NCI-H1092 (cell line): ENCODE measurements around the gene PRIMA1.

Experiments
- DNase-seq: peaks from one replicate; lab custom pipeline; 2025; lab: John Stamatoyannopoulos, UW

PRIMA1 gene

DNA sequence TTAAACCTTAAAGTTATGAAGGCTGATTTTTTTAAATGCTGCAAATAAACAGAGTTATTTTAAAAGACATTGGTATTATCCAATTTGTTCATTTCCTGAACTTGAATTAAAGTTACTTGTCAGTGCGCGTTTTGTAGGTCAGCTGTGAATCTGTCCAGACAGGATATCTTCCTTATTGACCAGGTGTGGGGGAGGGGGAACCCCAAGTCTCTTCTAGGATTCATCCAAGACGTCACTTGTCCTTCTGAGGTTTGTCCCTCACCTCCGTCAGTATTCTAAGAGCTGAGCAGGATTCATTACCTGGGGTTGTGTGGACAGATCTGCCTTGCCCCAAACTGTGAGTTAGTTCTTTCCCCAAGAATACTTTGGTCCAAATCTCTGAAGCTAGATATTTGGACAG is 8.8 kb upstream of the PRIMA1 start:
- no peak for DNase-seq

DNA sequence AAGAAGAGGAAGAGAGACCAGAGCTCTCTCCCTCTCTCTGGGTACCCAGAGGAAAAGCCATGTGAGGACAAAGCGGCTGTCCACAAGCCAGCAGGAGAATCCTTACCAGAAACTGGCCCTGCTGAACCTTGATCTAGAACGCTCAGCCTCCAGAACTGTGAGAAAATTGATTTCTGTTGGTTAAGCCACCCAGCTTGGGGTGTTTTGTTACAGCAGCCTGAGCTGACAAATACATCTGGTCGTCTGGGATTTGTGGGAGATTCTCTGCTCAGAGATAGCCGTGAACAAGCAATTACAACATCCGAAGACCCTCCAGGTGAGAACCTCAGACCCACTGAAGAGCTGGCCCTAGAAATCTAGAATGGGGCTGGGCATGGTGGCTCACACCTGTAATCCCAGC is 6.5 kb upstream of the PRIMA1 start:
- DNase-seq: no peak

DNA sequence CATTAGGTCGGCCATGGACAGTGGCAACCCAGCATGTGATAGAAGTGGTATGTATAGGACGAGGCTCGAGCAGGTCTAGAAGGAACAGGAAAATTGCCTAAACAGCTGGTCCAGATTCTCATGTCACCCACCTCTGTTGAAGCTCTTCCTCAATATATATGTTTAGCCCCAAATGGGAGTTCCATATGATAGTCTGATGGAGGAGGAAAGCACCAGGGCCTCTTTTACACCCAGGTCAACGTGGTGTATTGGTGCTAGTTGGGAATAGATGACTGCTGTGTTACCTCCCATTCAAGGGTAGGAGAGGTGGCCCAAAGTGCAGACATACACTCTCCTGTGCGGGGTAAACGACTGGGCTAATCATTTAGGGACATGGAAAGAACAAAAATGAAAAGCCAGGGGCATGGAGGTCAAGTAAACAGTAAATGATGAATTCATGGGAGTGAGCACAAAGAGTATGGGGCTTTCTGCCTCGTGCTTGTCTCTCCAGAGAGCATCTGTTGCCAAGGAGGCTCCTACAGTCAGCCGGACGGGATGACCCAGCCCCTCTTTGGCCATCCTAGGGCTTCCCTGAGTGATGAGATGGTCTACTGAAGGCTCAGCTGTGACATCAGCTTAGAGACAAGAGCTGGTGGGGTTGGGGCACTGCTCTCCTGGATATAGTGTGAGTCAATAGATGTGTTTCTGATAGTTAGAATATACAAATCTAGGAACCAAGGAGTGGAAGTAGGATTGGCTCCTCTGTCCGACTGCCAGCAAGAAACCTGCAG is 5.5 kb upstream of the PRIMA1 start:
- DNase-seq: no peak

GRCh38 chr14:93792391-93792790 is 4.1 kb upstream of the PRIMA1 start:
- no peak for DNase-seq

- DNase-seq: no peak
Observed at GRCh38 chr14:93790966-93791365, 2.7 kb upstream of the PRIMA1 start.

DNA sequence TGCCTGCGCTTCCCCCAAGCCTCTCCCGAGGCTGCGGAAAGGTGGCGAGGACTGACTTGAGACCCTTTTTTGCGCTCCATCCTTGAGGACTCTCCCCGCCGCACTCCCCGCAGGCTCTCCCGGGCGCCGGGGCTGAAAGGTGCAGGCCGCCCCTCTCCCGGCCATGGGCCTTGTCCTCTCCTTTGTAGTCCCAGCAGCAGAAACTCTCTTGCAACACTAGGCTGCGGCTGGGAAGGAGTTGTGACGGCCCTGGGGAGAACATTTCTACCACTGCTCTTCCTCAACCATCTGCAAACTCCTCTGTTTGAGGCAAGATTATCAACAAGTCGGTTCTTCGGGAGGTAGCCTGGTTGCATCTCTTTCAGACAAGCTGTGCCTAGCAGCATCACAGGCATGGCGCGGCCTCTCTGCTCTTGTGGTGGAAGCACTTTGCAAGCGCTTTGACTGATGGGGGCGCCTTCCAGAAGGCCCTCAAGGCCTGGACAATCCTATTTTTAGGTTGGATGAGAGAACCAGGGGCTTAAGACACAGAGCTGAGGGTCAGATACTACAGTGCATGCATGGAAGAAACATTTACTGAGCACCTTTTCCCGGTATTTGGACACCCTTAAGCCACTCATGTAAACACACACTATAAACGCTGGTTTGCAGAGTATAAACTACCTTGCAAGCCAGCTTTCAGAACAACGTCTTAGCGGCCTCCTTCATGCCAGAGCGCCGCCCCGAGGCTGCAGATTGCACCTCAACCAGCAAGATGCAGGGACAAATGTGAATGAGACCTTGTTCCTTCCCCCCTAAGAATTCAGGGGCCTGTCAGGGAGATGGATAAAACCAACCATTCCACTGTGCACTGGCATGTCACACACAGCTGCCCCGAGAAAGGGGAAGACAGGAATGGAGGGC is 1.2 kb upstream of the PRIMA1 start:
- no peak for DNase-seq

DNA sequence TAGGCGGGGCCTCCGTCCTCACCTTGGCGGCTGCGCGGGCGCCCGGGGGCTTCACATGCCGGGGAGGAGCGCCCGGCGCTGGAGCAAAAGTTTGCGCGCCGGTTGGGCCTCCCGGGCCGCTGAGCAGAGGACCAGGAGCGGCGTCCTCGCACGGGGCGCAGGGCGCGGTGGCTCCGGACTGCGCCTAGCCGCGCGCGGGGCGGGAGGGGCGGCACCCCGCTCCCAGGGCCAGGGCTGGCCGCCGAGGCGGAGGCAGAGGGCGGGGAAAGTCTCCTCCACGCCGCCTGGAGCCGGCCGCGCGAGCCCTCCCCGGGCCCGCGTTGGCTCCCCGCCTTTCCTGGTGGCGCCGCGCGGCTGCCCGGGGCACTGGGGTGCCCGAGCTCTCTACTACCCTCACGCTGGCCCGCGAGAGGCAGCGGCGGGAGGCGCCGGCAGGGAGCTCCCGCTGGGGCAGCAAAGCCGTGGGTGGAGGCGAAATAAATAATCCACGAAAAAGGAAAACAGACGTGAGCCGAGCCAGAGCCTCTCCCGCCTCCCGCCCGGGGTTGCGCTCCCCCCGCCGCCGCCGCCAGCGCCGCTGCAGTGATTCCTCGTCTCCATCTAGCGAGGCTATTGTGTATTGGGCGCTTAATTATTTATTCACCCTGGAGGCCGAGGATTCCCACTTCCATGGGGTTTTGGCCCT is 400 bp upstream of the PRIMA1 start:
- peak; percentile 47 for DNase-seq

DNA sequence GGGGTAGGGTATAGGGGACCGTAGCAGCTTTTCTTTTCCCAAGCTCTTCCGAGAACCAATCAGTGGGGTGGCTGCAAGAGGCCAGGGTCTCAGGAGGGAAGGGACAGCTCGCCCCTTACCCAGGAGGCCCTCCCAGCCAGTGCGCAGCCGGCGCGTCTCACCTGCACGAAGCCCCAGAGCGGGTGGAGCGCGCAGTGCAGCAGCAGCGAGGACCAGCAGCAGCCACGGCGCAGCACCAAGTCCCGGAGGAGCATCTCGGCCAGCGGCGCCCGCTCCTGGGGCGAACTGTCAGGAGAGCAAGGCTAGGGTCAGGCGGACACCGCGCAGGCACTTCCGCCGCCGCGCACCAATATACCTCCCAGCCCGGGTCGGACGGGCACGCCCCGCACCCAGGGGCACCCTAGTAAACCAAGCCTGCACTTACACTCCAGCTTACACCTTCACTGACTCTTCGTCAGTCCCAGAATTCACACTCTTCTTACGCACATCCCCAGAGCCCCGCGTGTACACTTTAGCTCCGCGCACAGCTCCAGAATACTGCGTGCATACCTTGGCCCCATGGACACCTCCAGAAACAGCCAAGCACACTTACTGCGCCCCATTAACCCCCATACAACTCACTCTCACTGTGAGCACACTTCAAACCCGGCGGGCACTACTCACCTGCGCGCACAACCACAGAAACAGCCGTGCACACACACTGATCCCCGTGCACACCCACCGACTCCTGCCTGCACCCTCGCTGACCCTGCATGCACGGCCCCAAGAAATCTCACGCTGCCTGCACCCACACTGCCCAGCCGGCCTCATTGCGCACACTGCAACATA is 606 bp downstream of the PRIMA1 start:
- DNase-seq: no peak

GRCh38 chr14:93785423-93785822 is 2.9 kb downstream of the PRIMA1 start:
- no peak for DNase-seq

GRCh38 chr14:93784878-93785277 is 3.4 kb downstream of the PRIMA1 start:
- DNase-seq: no peak

DNA sequence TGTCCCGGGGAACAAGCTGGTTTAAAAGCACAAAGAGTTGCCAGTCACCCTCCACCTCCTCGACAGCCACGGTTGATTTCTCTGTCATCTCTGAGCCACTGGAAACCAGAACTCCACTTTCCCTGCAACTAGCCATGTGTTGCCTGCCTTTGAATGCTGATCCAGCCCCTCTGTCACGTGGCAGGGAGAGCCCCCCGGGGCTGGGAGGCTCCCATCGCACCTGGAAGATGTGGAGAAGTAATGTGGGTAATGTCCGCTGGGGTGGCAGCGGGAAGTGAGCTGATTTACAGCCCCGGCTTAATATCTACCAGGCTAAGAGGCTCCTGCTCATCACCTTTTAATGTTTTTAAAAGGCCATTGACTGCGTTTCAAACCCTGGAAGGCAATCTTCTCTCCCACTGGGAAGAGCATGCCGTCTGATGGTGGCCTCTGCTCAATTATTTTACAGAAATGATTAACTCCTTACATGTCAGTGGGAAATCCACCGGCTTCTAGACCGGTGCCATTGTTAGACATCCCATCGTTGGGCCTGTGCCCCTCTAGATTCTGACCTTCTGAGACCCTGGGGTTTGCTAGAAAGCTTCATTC is 7.4 kb downstream of the PRIMA1 start:
- no peak for DNase-seq

DNA sequence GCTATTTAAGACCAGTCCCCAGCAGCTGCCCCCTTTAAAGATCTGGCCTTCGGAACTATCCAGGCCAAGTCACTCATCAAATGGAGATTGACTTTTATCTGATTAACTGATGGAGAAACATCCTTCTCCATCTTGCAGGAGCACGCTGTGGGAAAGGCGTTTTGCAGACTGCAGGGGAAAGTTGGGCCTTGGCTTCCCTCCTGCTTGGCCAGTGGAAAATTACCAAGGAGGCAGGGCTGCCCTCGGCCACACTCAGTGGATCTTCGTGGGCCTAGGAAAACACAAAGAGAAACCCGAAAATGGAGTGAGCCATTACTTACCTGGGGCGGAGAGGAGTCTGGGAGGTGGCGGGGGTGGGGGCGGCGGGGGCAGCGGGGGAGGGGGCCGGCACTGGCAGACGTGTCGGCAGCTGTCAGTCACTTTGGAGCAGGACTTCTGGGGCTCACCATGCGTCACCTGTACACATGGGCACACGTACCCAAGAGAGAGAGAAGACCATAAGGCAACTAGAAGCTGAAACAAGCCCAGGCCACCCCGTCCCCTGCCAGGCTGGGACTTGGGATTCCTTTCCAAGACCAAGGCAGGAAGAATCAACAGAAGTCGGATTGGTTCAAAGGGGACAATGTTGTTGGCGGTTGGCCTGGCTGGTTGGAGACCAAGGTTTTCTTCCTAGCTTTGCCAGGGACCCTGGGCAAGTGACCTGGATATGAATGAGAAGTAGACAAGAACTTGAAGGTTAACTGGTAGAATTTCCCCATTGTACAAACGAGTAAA is 9.2 kb downstream of the PRIMA1 start:
- no peak for DNase-seq

GRCh38 chr14:93778453-93778852 is 9.8 kb downstream of the PRIMA1 start:
- no peak for DNase-seq

DNA sequence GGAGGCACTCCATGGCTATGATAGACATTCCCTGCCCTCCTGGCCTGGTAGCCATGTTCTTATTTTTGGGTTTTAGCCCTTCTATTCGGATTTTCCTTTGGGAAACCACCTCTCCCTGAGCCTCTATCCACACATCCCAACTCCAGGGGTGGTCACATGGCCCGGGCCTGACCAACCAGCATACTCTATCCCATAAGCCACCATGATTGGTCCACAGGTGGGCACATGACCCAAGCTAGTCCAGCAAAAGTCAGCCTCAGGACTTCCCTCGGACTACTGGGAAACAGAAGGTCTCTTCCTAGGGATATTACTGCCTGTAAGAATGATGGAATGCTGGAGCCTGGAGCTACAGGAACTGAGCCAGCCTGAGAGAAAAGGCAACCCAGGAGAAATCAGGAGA is 12.5 kb downstream of the PRIMA1 start:
- no peak for DNase-seq

DNA sequence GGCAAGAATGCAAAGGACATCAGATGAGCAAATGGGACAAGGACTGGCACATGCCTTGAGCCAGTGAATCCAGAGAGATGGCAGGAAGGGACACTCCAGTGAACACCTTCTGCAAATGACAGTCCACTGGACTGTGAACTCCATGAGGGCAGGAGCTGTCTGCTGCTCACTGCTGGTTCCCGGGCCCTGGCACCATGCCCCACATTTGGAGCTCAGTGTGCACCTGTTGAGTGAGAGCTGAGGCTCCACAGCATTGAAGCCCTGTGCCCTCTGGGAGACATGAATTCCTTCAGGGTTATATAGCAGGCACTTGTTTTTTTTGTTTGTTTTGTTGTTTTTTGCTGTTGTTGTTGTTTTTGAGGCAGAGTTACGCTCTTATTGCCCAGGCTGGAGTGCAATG is 13.1 kb downstream of the PRIMA1 start:
- DNase-seq: no peak

DNA sequence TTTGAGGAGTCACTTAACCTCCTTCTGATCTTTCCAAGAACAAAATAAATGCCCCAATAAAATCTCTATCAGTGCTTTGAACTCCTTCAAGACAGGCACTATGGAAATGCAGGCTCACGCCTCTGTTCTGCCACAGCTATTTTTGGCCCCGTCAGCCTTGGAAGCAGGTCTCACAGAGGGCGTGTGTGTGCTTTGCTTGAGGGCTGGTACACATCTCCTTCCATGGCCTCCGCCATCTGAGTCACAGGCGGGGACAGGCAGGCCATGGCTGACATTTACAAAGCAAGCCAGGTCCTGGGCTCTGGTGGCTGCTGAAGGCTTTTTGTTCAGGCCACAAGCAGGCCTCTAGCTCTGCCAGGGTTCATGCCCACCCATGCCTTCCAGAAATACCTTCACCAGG is 16.0 kb downstream of the PRIMA1 start:
- DNase-seq: no peak

GRCh38 chr14:93765970-93766369 is 22.3 kb downstream of the PRIMA1 start:
- DNase-seq: no peak

- no peak for DNase-seq
Observed at GRCh38 chr14:93765155-93765554, 23.1 kb downstream of the PRIMA1 start.

- no peak for DNase-seq
Observed at GRCh38 chr14:93764211-93764659, 24.1 kb downstream of the PRIMA1 start.

DNA sequence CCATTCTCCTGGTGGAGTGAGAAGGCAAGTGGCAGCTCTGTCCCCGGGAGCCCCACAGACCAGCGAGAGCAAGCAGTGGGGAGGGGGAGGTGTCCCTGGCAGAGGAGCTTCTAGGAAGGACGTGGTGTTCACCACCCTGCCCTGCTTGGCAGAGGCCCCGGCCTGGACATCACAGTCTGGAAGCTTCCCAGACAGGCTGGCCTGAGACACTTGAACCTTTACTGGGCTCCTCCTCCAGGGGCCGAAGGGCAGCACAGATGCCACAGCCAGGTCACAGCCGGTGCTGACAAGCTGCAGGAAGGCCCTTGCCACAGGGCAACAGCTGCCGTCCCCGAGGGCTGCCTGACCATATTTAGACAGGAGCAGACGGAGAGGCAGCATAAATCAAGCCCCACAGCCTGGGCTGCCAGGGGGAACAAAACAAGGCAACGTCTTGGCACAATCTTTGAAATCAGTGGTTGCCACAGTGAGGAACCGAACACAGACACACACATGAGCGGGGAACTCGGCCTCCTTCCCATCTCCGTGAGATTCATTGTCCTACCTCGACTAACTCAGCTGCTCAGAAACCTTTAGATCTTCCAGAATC is 28.5 kb downstream of the PRIMA1 start:
- no peak for DNase-seq
